ENCODE measurements around the gene COL1A1. TPM values are rescaled to one million over a fixed set of nuclear protein-coding genes. Genes with fewer than 3 reads are reported as not detected.

Gene COL1A1
- polyA plus RNA-seq, 1 of the 3 experiments (the other 2 are of a cell fraction): 1,461 TPM

DNA sequence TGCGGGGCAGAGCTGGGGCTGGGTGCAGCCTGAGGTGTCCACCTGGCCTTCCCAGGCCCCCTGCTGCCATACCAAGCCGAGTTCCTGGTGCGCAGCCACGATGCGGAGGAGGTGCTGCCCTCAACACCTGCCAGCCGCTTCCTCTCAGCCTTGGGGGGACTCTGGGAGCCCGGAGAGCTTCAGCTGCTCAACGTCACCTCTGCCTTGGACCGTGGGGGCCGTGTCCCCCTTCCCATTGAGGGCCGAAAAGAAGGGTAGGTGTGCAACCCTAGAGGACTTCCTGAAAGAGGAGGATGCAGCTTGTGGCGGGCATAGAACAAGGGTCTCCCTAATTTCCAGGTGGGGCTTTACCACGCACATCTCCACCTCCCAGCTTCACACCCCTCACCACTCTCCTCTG, 33.1 kb downstream of the COL1A1 start:
- ChIA-PET POLR2A (no interaction called here), CTCF (interaction anchor here (0.6 to 17.0 kb wide), 14 partner anchors 10 to 177 kb away, joined by 3 to 517 read pairs (median 30); partner anchors contain the start of genes COL1A1, PPP1R9B, TMEM92 and XYLT2)
- no peak overlapping the region for H3K4me3 ChIP-seq (ENCODE audit: low read depth in 2 of 2, low read length in 1 of 2)
- no peaks in the 10 kb centered on the region for H4K20me1 ChIP-seq (ENCODE audit: insufficient read depth)
- H3K27me3 ChIP-seq (ENCODE audit: insufficient read depth): no peaks in the 10 kb centered on the region
- H3K9me3 ChIP-seq: no peaks in the 10 kb centered on the region
- DNase-seq: no peak
- no peak overlapping the region for H3K27ac ChIP-seq (ENCODE audit: low read depth in 2 of 2, low read length in 1 of 2)
- no peaks in the 10 kb centered on the region for H3K36me3 ChIP-seq (replicated peaks in 1 of 2; ENCODE audit: control insufficient read depth in 1 of 2, insufficient read depth in 2 of 2, low read length in 1 of 2)
- TF ChIP-seq RAD21 (IDR thresholded peaks at IDR 0.05; ENCODE audit: low read length) (no peak), RFX5 (IDR thresholded peaks at IDR 0.05; ENCODE audit: low read length) (no peak), SMC3 (IDR thresholded peaks at IDR 0.05; ENCODE audit: low read depth, low read length) (no peak), MXI1 (IDR thresholded peaks at IDR 0.05; ENCODE audit: low read depth, low read length) (no peak), FOXM1 (IDR thresholded peaks at IDR 0.05; ENCODE audit: low read depth) (no peak), JUND (IDR thresholded peaks at IDR 0.05) (no peak), CHD2 (IDR thresholded peaks at IDR 0.05; ENCODE audit: low read length, partially characterized antibody) (no peak), NRF1 (IDR thresholded peaks at IDR 0.05; ENCODE audit: low read depth, low read length) (no peak), FOSL2 (IDR thresholded peaks at IDR 0.05; ENCODE audit: borderline replicate concordance, low read depth) (no peak)
- TF ChIP-seq, protein P1, sequence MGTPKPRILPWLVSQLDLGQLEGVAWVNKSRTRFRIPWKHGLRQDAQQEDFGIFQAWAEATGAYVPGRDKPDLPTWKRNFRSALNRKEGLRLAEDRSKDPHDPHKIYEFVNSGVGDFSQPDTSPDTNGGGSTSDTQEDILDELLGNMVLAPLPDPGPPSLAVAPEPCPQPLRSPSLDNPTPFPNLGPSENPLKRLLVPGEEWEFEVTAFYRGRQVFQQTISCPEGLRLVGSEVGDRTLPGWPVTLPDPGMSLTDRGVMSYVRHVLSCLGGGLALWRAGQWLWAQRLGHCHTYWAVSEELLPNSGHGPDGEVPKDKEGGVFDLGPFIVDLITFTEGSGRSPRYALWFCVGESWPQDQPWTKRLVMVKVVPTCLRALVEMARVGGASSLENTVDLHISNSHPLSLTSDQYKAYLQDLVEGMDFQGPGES (IDR thresholded peaks at IDR 0.05; ENCODE audit: low read depth, low read length): no peak
- TF ChIP-seq, protein P2, sequence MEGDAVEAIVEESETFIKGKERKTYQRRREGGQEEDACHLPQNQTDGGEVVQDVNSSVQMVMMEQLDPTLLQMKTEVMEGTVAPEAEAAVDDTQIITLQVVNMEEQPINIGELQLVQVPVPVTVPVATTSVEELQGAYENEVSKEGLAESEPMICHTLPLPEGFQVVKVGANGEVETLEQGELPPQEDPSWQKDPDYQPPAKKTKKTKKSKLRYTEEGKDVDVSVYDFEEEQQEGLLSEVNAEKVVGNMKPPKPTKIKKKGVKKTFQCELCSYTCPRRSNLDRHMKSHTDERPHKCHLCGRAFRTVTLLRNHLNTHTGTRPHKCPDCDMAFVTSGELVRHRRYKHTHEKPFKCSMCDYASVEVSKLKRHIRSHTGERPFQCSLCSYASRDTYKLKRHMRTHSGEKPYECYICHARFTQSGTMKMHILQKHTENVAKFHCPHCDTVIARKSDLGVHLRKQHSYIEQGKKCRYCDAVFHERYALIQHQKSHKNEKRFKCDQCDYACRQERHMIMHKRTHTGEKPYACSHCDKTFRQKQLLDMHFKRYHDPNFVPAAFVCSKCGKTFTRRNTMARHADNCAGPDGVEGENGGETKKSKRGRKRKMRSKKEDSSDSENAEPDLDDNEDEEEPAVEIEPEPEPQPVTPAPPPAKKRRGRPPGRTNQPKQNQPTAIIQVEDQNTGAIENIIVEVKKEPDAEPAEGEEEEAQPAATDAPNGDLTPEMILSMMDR (IDR thresholded peaks at IDR 0.05): no peak
- TF ChIP-seq, protein P3, sequence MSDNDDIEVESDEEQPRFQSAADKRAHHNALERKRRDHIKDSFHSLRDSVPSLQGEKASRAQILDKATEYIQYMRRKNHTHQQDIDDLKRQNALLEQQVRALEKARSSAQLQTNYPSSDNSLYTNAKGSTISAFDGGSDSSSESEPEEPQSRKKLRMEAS (IDR thresholded peaks at IDR 0.05; ENCODE audit: low read depth): no peak
- TF ChIP-seq, protein P4, sequence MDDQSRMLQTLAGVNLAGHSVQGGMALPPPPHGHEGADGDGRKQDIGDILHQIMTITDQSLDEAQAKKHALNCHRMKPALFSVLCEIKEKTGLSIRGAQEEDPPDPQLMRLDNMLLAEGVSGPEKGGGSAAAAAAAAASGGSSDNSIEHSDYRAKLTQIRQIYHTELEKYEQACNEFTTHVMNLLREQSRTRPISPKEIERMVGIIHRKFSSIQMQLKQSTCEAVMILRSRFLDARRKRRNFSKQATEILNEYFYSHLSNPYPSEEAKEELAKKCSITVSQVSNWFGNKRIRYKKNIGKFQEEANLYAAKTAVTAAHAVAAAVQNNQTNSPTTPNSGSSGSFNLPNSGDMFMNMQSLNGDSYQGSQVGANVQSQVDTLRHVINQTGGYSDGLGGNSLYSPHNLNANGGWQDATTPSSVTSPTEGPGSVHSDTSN (IDR thresholded peaks at IDR 0.05): no peak
- no peak overlapping the region for H2AFZ ChIP-seq (ENCODE audit: low read depth)
- no peak overlapping the region for H3K9ac ChIP-seq
- WGBS (ENCODE audit: low lambda C conversion rate): 72% methylated on average over 13 of the region's 13 CpGs
- H3K4me2 ChIP-seq: no peak overlapping the region
- H3K4me1 ChIP-seq (ENCODE audit: control insufficient read depth in 1 of 2, insufficient read depth in 2 of 2, low read depth in 1 of 2, low read length in 1 of 2): peaks cover 5 to 16% of the 10 kb centered on the region in 2 experiments
- peaks cover 10% of the 10 kb centered on the region for H3F3A ChIP-seq (replicated peaks; ENCODE audit: insufficient read depth)
- no peaks in the 10 kb centered on the region for H3K9me2 ChIP-seq
- H3K79me2 ChIP-seq (ENCODE audit: insufficient read depth): no peaks in the 10 kb centered on the region

GRCh38 chr17:50167371-50167770, 34.1 kb downstream of the COL1A1 start:
- Histone ChIP-seq H3F3A (replicated peaks; ENCODE audit: insufficient read depth) (peaks cover under 1% of the 10 kb centered on the region), H3K9me2 (no peaks in the 10 kb centered on the region), H3K27me3 (ENCODE audit: insufficient read depth) (no peaks in the 10 kb centered on the region), H3K36me3 (replicated peaks in 1 of 2; ENCODE audit: control insufficient read depth in 1 of 2, insufficient read depth in 2 of 2, low read length in 1 of 2) (no peaks in the 10 kb centered on the region), H3K4me2 (no peak overlapping the region), H3K27ac (ENCODE audit: low read depth in 2 of 2, low read length in 1 of 2) (no peak overlapping the region), H3K9me3 (no peaks in the 10 kb centered on the region), H3K4me3 (ENCODE audit: low read depth in 2 of 2, low read length in 1 of 2) (no peak overlapping the region), H3K9ac (no peak overlapping the region), H3K4me1 (ENCODE audit: control insufficient read depth in 1 of 2, insufficient read depth in 2 of 2, low read depth in 1 of 2, low read length in 1 of 2) (peaks cover 0 to 9% of the 10 kb centered on the region in 2 experiments; a peak in 1 of 4 replicates), H2AFZ (ENCODE audit: low read depth) (no peak overlapping the region), H4K20me1 (ENCODE audit: insufficient read depth) (no peaks in the 10 kb centered on the region), H3K79me2 (ENCODE audit: insufficient read depth) (no peaks in the 10 kb centered on the region)
- no peak for DNase-seq
- ChIA-PET POLR2A (interaction anchor here (1.1 kb wide), 1 partner anchor 116 kb away, joined by 3 read pairs; no protein-coding TSS in a partner anchor), CTCF (interaction anchor here (1.9 to 17.0 kb wide), 10 partner anchors 11 to 131 kb away, joined by 5 to 517 read pairs (median 59); partner anchors contain the start of genes COL1A1, PDK2, PPP1R9B and TMEM92)
- 88% methylated on average over 19 of the region's 19 CpGs for WGBS (ENCODE audit: low lambda C conversion rate)
- TF ChIP-seq, protein P3 (IDR thresholded peaks at IDR 0.05; ENCODE audit: low read depth): no peak
- TF ChIP-seq POLR2AphosphoS5 (IDR thresholded peaks at IDR 0.05; ENCODE audit: low read depth, low read length) (no peak), RXRA (IDR thresholded peaks at IDR 0.05; ENCODE audit: borderline replicate concordance, low read depth) (no peak), SIN3A (IDR thresholded peaks at IDR 0.05; ENCODE audit: borderline replicate concordance, low read depth, low read length) (no peak), TEAD4 (IDR thresholded peaks at IDR 0.05; ENCODE audit: borderline replicate concordance, insufficient read depth) (no peak), MEF2A (IDR thresholded peaks at IDR 0.05; ENCODE audit: borderline replicate concordance, low read depth) (no peak), NRF1 (IDR thresholded peaks at IDR 0.05; ENCODE audit: low read depth, low read length) (no peak), USF1 (IDR thresholded peaks at IDR 0.05; ENCODE audit: borderline replicate concordance, low read depth) (no peak), TAF1 (IDR thresholded peaks at IDR 0.05; ENCODE audit: borderline replicate concordance, low read depth, low read length) (no peak), SMC3 (IDR thresholded peaks at IDR 0.05; ENCODE audit: low read depth, low read length) (no peak), RAD21 (IDR thresholded peaks at IDR 0.05; ENCODE audit: low read length) (no peak), EP300 (IDR thresholded peaks at IDR 0.05; ENCODE audit: borderline replicate concordance in 1 of 2, low read depth in 1 of 2, low read length in 1 of 2) (no peak)
- TF ChIP-seq, protein P1 (IDR thresholded peaks at IDR 0.05; ENCODE audit: low read depth, low read length): no peak
